ENCODE measurements around the gene ATP5PO.

GRCh38 chr21:33950431-33951079 is 35.0 kb upstream of the ATP5PO start:
- TF ChIP-seq CTCF (conservative IDR thresholded peaks at IDR 0.05; ENCODE audit: low read length) = no peak
- no peak for TF ChIP-seq EZH2phosphoT487 (IDR thresholded peaks at IDR 0.05; ENCODE audit: borderline replicate concordance, low read depth, low read length)

Measured in OCI-LY7 (cell line).